ENCODE data around the gene SORBS2.
"Not testable (repeated sequence)": the region's sequence is repeated elsewhere in the genome, so short reads cannot be mapped to it uniquely, and the experiment has no call there.

The SORBS2 gene

DNA sequence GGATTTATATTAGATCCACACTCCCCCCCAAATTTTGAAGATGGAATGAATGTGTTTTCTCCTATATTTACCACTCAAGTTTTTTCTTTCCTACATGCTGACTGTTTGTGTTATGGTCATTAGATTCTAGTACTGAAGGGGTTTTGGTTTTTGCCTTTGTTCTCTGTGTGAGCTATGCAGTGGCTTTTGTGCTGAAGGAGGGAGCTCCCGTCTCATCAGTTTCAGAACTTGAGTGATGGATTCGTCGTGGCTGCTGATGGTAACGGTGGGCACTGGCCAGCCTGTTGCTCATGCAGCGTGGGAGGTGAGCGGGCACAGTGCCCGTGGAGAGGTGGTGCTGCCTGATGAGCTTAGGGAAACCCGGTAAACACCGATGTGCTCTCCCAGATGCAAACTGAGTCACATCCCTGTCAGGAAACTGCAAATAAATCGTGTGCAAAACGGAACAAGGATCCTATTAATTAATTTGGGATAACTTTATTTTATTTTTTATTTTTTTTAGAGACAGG is 101.5 kb downstream of the SORBS2 start:
- DNase-seq: no peak

DNA sequence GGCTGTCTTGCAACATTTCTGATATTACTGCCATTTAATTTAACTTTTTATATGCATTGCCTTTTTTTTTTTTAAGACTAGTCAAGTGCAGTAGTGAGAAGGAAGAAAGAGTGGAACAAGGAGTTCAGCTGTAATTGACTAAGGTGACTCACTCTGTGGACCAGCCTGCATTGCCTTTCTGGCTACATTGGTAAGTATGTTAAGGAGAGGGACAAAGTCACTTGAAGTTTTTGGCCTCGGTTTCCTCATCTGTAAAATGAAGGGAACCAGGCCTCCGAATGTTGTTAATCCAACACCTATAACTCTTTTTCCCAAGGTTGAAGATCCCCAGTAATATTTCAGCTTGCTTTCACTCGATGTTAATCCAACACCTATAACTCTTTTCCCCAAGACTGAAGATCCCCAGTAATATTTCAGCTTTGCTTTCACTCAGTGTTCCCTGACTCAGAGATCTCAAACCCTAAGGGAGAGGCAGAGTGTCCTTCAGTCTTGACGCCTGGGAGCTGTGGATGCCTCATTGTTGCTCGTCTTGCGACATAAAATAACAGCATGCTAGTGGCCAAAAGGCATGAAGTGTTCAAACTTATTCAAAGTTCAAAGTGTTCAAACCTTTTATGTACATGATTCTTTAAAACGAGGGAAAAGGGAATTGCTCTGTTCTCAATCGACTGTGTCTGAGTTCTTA is 102.0 kb downstream of the SORBS2 start:
- DNase-seq: no peak

- DNase-seq: no peak
These were observed 103.6 kb downstream of the SORBS2 start for GRCh38 chr4:185708348-185708747.

- DNase-seq: not testable (repeated sequence)
These were observed 104.4 kb downstream of the SORBS2 start for GRCh38 chr4:185707622-185708021.

DNA sequence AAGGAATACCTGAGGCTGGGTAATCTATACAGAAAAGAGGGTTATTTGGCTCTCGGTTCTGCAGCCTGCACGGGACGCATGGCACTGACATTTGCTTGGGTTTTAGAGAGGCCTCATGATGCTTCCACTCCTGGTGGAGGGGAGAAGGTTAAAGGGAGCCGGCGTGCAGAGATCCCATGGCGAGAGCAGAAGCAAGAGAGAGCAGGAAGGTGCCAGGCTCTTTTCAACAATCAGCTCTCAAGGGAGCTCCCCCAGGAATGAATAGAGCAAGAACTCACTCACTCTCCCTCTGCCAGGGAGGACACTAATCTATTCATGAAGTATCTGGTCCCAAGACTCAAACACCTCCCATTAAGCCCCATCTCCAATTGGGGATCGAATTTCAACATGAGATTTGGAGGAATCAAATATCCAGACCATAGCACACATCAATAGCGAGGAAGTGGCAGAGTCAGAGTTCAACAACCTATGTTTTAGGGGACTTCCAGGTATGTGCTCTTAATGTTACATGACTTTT is 109.8 kb downstream of the SORBS2 start:
- DNase-seq: no peak

DNA sequence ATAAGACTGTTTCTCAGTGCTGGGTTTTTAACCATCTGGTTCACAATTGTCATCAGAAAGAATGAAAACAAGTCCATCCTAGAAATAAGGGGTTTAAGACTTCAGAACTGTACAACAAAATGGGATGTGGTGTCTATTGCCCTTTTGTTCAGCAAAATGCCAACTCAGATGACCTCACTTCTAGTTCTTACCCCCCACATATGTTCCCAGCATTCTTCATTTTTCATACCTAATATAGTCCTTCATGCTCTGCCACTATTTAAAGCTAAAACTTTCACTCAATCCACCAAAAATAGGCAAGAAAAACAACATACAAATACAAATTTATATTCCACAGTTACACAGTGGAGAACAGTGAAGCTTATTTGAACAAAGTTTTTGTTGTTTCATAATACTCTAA is 111.4 kb downstream of the SORBS2 start:
- DNase-seq: no peak

DNA sequence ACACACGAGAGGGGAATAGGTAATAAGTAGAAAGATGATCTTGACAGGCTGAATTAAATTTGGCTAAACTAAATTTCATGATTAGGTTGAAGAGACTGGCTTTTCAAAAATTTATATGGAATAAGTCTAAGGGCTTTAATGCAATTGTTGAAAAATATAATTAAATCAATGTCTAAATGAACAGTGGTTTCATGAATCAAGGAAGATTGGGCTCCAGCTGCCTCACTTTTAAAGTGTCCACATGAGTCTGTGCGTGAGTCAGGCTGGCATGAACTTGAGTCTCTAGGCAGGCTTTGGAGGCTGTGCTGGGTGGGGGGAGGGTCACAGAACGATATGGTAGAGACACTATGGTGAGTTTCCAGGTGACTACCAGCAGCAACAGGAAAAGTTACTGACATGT is 111.9 kb downstream of the SORBS2 start:
- DNase-seq: no peak

- no peak for DNase-seq
These were observed 114.5 kb downstream of the SORBS2 start for GRCh38 chr4:185697488-185697887.

- DNase-seq: no peak
These were observed 116.3 kb downstream of the SORBS2 start for GRCh38 chr4:185695743-185696142.

DNA sequence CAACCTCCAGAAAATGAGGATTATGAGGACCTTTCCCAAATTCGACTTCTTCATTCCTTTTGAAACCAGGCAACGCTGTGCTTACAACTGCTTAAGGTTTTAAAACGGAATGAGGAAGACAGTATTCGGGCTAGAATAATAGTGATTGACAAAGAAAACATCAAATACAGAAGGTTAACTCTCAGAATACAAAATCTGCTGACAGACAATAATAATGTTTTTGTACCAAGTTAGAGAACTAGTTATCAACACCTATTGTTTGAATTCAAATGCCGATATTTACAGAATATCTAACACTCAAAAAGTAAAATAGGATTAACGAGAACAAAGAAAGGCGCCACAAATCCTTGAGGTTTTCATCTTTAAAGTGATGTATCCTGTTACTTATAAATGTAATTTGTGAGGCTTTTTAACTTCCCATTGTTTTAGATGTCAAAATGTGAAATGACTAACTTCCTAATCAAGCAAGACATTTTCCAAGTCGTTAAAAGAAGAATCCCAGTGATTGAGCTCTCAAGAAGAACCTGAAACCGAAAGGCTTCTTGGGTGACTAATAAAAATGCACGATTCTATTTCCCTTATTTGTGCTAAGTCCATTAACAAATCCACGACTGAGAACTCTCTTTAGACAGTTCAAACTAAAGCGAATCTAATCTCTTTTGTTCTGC is 118.3 kb downstream of the SORBS2 start:
- no peak for DNase-seq

GRCh38 chr4:185689407-185689806 is 122.6 kb downstream of the SORBS2 start:
- DNase-seq: no peak

GRCh38 chr4:185685804-185686203 is 126.2 kb downstream of the SORBS2 start:
- no peak for DNase-seq

DNA sequence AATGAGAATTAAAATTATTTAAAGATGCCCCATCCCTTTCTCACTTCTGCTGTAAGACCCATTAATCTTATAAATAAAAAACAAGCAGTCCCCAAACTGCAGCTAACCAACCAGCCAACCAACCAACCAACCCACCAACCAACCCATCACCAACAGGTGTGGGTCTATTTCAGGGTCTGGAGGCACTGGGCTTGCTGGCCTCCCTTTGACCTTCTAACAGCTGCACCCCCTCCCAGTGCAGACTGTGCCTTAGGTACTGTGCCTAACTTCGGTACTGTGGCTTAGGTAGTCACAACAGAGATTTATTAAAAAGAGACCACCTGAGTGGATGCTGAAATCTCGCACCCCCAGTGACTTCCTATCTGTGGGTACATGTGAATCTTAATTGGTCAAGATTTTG is 128.1 kb downstream of the SORBS2 start:
- DNase-seq: no peak

DNA sequence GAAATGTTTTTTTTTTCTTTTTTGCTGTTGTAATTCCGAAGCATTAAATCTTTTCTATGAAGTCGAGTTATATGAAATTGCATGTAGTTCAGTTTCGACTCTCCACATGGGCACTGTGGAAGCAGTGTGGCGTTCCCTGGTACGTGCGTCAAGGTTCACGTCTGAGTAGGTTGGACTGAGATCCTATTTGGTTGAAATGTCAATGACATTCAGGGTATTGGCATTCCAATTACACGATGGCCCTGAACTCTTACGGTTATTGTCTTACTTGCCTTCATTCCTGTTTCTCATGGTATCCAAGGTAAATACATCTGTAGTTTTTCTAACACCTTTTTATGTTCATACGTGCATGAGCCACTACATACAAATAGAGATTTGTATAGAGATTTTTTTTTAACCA is 128.8 kb downstream of the SORBS2 start:
- no peak for DNase-seq

- no peak for DNase-seq
These were observed 129.8 kb downstream of the SORBS2 start for GRCh38 chr4:185682236-185682635.

DNA sequence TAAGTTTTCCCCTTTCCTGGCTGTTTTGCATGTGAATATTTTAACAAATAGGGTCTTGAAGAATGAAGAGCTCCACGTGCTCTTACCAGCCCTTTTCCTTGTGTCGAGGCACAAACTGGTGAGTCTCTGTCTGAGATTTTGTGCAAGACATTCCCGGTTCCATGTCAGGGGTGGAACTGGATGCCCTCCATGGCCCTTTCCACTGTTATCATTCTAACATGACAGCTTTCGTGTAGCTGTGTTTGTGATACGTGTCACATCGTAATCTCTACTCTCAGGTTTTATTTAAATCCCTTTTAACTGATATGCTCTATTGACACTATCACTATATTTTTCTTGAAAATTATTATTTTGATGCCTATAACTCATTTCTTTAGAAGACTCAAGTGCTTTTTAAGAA is 130.4 kb downstream of the SORBS2 start:
- DNase-seq: no peak

DNA sequence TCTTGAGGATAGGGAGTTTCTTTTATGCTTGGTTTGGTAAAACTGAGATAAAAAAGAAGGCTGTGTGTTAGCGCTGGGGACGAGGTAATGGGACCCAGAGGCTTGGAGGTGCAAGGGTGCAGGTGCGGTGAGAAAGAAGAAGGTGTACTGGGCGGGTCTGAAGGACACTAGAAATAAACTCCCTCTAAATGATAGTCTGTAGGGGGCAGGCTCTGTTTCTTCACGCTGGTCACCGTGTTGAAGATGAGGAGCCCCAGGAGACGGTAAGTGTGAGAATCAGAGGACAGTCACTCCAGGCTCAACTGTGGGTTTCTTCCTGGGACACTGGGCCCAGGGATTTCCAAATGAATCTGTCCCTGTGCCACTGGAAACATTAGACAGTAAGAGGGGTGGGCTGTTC is 131.4 kb downstream of the SORBS2 start:
- no peak for DNase-seq

DNA sequence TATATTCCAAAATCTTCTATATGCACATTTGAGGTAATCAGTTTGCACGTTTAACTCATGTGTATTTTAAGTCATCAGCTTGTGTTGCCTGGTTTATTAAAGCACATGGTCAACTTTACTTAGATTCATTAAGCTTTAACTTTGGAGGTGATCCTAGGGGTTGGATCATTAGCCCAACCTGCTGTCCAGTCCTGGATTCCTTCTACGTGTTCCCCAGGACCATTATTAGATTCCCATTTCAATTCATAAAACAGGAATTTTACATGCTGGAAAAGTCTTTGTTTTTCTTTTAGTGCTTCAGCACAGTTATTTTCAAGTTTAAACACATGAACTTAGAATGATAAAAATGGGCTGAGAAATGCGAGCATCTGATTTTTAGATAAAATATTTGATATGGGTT is 132.5 kb downstream of the SORBS2 start:
- DNase-seq: no peak

GRCh38 chr4:185677637-185678314 is 134.2 kb downstream of the SORBS2 start:
- no peak for DNase-seq

- DNase-seq: no peak
These were observed 139.4 kb downstream of the SORBS2 start for GRCh38 chr4:185672618-185673017.

DNA sequence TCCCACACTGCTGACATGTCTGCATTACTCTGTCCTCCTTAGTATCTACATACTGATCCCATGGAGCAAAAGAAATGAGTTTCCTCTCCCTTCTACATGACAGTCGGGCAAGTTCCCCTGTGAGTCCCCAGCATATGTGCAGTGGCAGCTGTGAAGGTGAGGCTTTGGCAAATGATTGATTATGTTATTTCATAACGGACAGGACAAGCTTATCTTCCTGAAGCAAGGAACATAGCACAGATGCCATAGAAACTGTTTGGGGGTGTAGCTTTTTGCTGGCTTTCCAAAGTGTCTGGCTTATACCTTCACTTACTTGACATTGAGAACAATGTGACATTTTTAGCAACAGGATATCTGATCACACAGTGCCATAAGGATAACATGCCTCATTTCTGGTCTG is 139.8 kb downstream of the SORBS2 start:
- DNase-seq: no peak

DNA sequence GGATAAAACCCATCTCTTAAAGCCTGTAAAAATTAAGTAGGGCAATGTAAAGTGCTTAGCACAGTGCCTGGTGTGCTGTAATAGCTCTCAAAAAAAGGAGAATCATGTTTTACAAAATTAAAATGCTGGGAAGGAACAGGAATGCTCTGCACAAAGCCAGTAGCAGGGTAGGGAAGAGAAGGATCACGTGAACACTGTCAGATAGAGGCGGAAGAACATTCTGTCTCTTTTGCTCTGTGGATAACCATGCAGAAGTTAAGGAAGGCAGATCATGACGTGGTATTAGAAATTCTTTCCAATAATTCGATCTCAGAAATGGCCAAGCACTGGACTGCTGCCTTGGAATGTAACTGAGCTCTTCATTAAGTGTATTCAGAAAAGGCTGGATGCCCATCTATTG is 140.5 kb downstream of the SORBS2 start:
- no peak for DNase-seq

- no peak for DNase-seq
These were observed 140.9 kb downstream of the SORBS2 start for GRCh38 chr4:185671066-185671465.

- no peak for DNase-seq
These were observed 142.7 kb downstream of the SORBS2 start for GRCh38 chr4:185669288-185669687.
